Lower lobe of right lung (tissue), 2 donors: ENCODE data around the gene NRIP1. TPM values are rescaled to one million over a fixed set of nuclear protein-coding genes. Genes with fewer than 3 reads are reported as not detected.

ENCODE experiments used
- ATAC-seq, 2 donors: fragments of 200-7000 bp; cut with Tn5 transposase; one replicate each; pipeline ENCODE4 v1.9.1; 2020 to 2022; ENCODE audit warnings: mild to moderate bottlenecking in 2 of 2, moderate library complexity in 2 of 2
- DNase-seq: peaks from one replicate; pipeline ENCODE4 v3.0.0-alpha.2; 2020
- H3K27ac ChIP-seq: fragments of 200-600 bp; one replicate; pipeline ENCODE4 v1.8.0; 2022
- H3K27me3 ChIP-seq: fragments of 200-600 bp; one replicate; pipeline ENCODE4 v1.8.0; 2022; ENCODE audit warnings: low read depth
- H3K36me3 ChIP-seq: fragments of 200-600 bp; one replicate; pipeline ENCODE4 v1.8.0; 2022; ENCODE audit warnings: mild to moderate bottlenecking
- H3K4me1 ChIP-seq: fragments of 200-600 bp; one replicate; pipeline ENCODE4 v1.8.0; 2022
- H3K4me3 ChIP-seq: fragments of 200-600 bp; one replicate; pipeline ENCODE4 v1.8.0; 2022; ENCODE audit warnings: mild to moderate bottlenecking
- H3K9me3 ChIP-seq: fragments of 200-600 bp; one replicate; pipeline ENCODE4 v1.8.0; 2022
- intact Hi-C: fragments of 100-400 bp; cut with DNase I; formaldehyde crosslinking; loops from one replicate; pipeline ENCODE4 v1.11.0; 2022
- total RNA-seq: library from RNA; stranded (reverse); fragmentation: NEBNext Ultra II Directional; extraction: Animal tissue kit (Norgen Biotek cat#: 25700); gene quantifications from one replicate; pipeline ENCODE4 v1.2.1, GENCODE V29; 2021
- TF ChIP-seq, protein P1 (sequence below): fragments of 200-600 bp; IDR thresholded peaks from one replicate; pipeline ENCODE4 v1.8.0; 2022; ENCODE audit warnings: antibody characterized with exemption, mild to moderate bottlenecking
- donor health status: DM: no; HTN: yes; CAD: no; lungs with severe emphysema.

The NRIP1 gene
- total RNA-seq, 1 donor from 2014 or later = 60.0 TPM

DNA sequence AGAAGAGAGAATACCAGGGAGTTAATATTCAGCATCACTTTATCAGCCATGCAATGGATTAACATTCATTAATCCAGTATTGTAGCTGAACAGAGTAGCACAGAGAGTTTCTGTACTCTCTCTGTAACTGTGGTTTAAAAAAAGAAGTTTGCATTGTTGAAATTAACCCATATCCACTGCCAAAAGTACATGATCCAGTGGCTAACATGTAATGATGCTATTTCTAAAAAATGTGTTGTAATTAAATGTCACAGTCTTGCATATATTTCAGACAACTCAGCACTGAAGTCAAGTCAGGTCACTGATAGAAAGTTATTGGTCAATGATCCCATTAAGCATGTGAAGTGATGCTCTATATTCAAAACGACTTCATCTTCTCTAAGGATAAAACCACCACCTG is 141.3 kb downstream of the NRIP1 start:
- TF ChIP-seq, protein P1, sequence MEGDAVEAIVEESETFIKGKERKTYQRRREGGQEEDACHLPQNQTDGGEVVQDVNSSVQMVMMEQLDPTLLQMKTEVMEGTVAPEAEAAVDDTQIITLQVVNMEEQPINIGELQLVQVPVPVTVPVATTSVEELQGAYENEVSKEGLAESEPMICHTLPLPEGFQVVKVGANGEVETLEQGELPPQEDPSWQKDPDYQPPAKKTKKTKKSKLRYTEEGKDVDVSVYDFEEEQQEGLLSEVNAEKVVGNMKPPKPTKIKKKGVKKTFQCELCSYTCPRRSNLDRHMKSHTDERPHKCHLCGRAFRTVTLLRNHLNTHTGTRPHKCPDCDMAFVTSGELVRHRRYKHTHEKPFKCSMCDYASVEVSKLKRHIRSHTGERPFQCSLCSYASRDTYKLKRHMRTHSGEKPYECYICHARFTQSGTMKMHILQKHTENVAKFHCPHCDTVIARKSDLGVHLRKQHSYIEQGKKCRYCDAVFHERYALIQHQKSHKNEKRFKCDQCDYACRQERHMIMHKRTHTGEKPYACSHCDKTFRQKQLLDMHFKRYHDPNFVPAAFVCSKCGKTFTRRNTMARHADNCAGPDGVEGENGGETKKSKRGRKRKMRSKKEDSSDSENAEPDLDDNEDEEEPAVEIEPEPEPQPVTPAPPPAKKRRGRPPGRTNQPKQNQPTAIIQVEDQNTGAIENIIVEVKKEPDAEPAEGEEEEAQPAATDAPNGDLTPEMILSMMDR = no peak
- Histone ChIP-seq H3K36me3 (no peaks in the 10 kb centered on the region), H3K4me1 (no peaks in the 10 kb centered on the region), H3K27me3 (no peaks in the 10 kb centered on the region), H3K4me3 (no peak overlapping the region), H3K9me3 (no peaks in the 10 kb centered on the region), H3K27ac (no peak overlapping the region)
- no peak for DNase-seq
- no peak for ATAC-seq
- intact Hi-C loops = no loop called here

DNA sequence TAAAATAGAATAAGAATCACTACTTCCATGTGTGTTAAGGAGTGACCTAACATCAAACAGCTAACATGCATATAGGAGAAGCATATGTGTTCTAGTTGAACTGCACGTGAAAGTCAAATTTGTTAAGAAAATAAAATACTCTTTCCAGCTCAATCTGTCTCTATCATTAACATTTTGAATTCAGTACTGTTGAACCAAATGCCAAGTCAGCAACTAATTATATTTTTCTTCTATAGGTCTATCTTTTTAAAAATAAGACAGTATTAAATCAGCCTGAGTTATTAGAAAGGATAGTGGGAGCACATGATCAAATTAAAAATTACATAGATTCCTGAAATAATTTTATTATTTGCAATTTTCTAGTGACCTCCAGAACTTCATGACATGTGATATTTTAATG is 141.8 kb downstream of the NRIP1 start:
- H3K27me3 ChIP-seq = no peaks in the 10 kb centered on the region
- no peaks in the 10 kb centered on the region for H3K36me3 ChIP-seq
- H3K4me3 ChIP-seq = no peak overlapping the region
- H3K4me1 ChIP-seq = no peaks in the 10 kb centered on the region
- H3K27ac ChIP-seq = no peak overlapping the region
- TF ChIP-seq, protein P1 = no peak
- ATAC-seq = no peak
- no peak for DNase-seq
- intact Hi-C loops = no loop called here
- H3K9me3 ChIP-seq = no peaks in the 10 kb centered on the region

DNA sequence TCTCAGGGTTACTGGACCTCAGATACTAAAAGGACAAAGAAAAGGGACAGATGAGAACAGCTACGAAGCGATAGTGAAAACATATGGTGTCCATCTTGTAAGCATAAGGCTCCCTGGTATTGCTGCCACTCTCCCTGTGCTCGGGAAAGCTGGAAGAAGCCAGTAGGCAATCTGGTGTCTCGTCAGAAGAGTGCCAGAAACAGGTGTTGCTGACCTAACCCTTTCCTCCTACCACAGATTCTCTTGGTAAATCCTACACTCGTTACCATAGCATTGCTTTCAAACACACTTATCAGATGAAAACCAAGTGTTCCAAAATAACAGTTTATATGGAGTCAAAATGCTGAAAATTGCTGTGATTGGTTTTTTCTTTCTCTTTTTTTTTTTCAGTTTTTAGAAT is 146.3 kb downstream of the NRIP1 start:
- H3K4me3 ChIP-seq = no peak overlapping the region
- H3K9me3 ChIP-seq = no peaks in the 10 kb centered on the region
- ATAC-seq = no peak
- no peak for DNase-seq
- H3K27ac ChIP-seq = no peak overlapping the region
- intact Hi-C loops = no loop called here
- H3K27me3 ChIP-seq = no peaks in the 10 kb centered on the region
- TF ChIP-seq, protein P1 = no peak
- no peaks in the 10 kb centered on the region for H3K4me1 ChIP-seq
- no peaks in the 10 kb centered on the region for H3K36me3 ChIP-seq

DNA sequence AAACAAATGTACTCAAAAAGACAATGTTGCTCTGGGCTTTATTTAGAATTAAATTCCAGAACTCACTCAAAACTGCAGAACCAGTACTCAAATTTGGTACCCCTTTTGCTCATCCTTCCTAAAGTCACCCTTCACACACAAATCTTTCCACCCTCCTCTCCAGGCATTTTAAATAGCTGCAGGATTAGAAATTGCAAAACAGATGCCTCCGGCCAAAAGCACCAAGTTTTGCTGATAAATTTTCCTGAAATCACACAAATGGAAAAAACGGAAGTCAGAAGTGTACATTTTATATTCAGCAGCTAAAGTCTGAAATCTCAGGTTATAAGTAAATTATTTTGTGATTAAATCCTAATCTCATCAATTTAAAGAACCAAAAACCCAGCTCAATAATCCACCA is 147.0 kb downstream of the NRIP1 start:
- Histone ChIP-seq H3K36me3 (no peaks in the 10 kb centered on the region), H3K27me3 (no peaks in the 10 kb centered on the region), H3K4me3 (no peak overlapping the region), H3K9me3 (no peaks in the 10 kb centered on the region), H3K4me1 (no peaks in the 10 kb centered on the region), H3K27ac (no peak overlapping the region)
- no peak for ATAC-seq
- TF ChIP-seq, protein P1 = no peak
- no peak for DNase-seq
- intact Hi-C loops = no loop called here

DNA sequence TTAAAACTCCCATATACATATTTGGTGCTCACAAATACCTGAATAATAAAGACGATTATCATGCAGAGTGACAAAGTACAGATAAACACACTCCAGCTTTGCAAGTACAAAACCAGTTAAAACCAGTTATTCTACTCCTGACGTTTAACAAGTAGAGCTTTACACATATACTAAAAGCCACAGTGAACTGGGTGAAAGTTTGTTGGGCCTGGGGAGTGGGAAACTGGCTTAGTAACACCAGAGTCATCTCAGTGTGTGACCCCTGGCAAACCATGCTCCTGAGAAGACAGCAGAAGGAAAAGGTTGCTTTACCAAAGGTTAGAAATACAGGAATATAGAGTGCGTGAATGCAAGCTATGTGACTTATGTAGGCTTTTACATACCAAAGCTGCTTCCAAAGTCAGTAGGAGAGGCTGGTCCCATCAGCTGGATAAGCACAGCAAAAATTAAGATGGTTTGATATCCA is 148.1 kb downstream of the NRIP1 start:
- Histone ChIP-seq H3K9me3 (no peaks in the 10 kb centered on the region), H3K4me3 (no peak overlapping the region), H3K36me3 (no peaks in the 10 kb centered on the region), H3K27me3 (no peaks in the 10 kb centered on the region), H3K27ac (no peak overlapping the region), H3K4me1 (no peaks in the 10 kb centered on the region)
- intact Hi-C loops = no loop called here
- ATAC-seq = no peak
- TF ChIP-seq, protein P1 = no peak
- DNase-seq = no peak

DNA sequence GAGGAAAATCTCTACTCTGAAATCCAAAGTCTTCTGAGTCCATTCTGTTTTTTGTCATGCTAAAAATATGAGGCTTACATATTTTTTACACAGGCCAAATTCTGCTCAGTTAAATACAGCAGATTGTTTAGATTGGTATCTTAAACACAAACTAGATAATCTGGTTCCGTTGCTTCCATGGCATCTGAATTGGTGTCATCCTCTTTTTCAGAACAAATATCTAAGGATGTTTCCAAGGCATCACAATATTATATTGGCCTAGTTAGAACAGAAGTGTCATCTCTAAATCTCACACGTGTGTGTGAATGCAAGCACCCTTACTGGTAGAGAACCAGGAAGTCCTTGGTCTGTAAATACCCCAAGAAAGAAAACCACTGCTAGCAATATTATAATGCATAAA is 151.2 kb downstream of the NRIP1 start:
- Histone ChIP-seq H3K27ac (no peak overlapping the region), H3K9me3 (no peaks in the 10 kb centered on the region), H3K27me3 (no peaks in the 10 kb centered on the region), H3K4me1 (no peaks in the 10 kb centered on the region), H3K36me3 (no peaks in the 10 kb centered on the region), H3K4me3 (no peak overlapping the region)
- DNase-seq (no peak), ATAC-seq (no peak)
- TF ChIP-seq, protein P1 = no peak
- intact Hi-C loops = no loop called here
